SK-MEL-5 (cell line): ENCODE data around the gene DRICH1. TPM values are rescaled to one million over a fixed set of nuclear protein-coding genes. Genes with fewer than 3 reads are reported as not detected.
"Not testable (repeated sequence)": the region's sequence is repeated elsewhere in the genome, so short reads cannot be mapped to it uniquely, and the experiment has no call there.

Experiments
- DNase-seq: peaks from one replicate; pipeline ENCODE4 v3.0.0-alpha.2; 2016; ENCODE audit warnings: low read depth, low spot score
- in situ Hi-C: cut with HindIII; loops from 2 replicates; pipeline ENCODE4 v1.10.0; 2016; ENCODE audit warnings: low sequenced_read_pairs, high pct_unique_total_duplicates, low pct_unique_long_range_greater_than_20kb
- small RNA-seq, 2 experiments: library from RNA; depleted of rRNA; stranded (forward); fragments of <200 nt; gene quantifications; one replicate each; pipeline ENCODE3, GENCODE V24; 2014
- total RNA-seq: library from RNA; depleted of rRNA; stranded (reverse); fragments of >200 nt; shearing (Covaris generic); gene quantifications from 2 replicates; pipeline ENCODE4 v1.2.3, GENCODE V29; 2014; rRNA removed

DRICH1 gene
- total RNA-seq, 1 experiment from 2014 or later = not detected

DNA sequence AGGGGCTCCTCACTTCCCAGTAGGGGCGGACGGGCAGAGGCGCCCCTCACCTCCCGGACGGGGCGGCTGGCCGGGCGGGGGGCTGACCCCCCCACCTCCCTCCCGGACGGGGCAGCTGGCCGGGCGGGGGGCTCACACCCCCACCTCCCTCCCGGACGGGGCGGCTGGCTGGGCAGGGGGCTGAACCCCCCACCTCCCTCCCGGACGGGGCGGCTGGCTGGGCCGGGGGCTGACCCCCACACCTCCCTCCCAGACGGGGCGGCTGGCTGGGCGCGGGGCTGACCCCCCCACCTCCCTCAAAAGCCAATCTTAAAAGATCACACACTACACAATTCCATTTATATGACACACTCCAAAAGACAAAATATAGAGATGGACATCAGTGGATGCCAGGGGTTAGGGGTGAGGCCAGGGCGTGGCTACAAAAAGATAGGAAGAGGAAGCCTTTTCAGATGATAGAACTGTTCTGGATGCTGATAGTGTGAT is 71.1 kb downstream of the DRICH1 start:
- DNase-seq, in situ Hi-C loops: not testable (repeated sequence)

DNA sequence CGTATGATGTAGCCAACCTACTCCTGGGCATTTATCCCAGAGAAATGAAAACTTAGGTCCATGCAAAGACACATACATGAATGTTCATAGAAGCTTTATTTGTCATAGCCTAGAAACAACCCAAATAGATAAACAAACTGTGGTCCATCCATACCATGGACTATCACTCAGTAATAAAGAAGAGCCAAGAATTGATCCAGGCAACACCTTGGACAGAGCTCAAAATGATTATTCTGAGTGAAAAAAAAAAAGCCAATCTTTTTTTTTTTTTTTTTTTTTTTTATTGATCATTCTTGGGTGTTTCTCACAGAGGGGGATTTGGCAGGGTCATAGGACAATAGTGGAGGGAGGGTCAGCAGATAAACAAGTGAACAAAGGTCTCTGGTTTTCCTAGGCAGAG is 71.9 kb downstream of the DRICH1 start:
- DNase-seq, in situ Hi-C loops: not testable (repeated sequence)

Small RNAs within 50 kb of the gene (small RNA-seq; reads per million reads assigned to genes)
- gene AP000346.3 = 0 reads per million in 2 experiments

Other genes starting within 250 kb of the DRICH1 start
- gene IGLL1, start 52.0 kb downstream of the DRICH1 start, total RNA-seq = not detected in 2 replicates
- gene RGL4, start 58.7 kb upstream of the DRICH1 start, total RNA-seq = not detected in 2 replicates
- 5.2 and 5.7 TPM in 2 replicates for gene ZNF70, start 118.8 kb upstream of the DRICH1 start, total RNA-seq
- not detected in 2 replicates for gene VPREB3, start 122.1 kb upstream of the DRICH1 start, total RNA-seq
- not detected in 2 replicates for gene C22orf15, start 130.7 kb upstream of the DRICH1 start, total RNA-seq
- gene CHCHD10, start 135.7 kb upstream of the DRICH1 start, total RNA-seq = 76.0 and 90.5 TPM in 2 replicates
- gene MMP11, start 140.5 kb upstream of the DRICH1 start, total RNA-seq = 1.1 TPM in 2 replicates
- gene SMARCB1, start 154.6 kb upstream of the DRICH1 start, total RNA-seq = 71.1 and 78.4 TPM in 2 replicates
- gene DERL3, start 206.7 kb upstream of the DRICH1 start, total RNA-seq = 0.13 and 0.26 TPM in 2 replicates
- 20.6 and 20.7 TPM in 2 replicates for gene SLC2A11, start 225.6 kb upstream of the DRICH1 start, total RNA-seq